Stimulated activated CD8-positive, alpha-beta memory T cell treated with anti-CD3 and anti-CD28 coated beads, Interleukin-4, amount 100 ng/mL, for 1 hour (primary cell): Measurements from ENCODE around the gene DYNC1I1.

Experiments used
- DNase-seq, 2 donors: peaks; one replicate each; pipeline ENCODE4 v3.0.0-alpha.2; 2020; ENCODE audit warnings: low read depth in 2 of 2, low spot score in 1 of 2

DYNC1I1 gene

GRCh38 chr7:96016056-96016586 lies 243.8 kb downstream of the DYNC1I1 start:
- no peak for DNase-seq

- DNase-seq, result no peak
Observed at GRCh38 chr7:96016735-96017134, 244.4 kb downstream of the DYNC1I1 start.

- DNase-seq, result no peak
Observed at GRCh38 chr7:96017877-96018276, 245.5 kb downstream of the DYNC1I1 start.

- no peak for DNase-seq
Observed at GRCh38 chr7:96021568-96021967, 249.2 kb downstream of the DYNC1I1 start.

- DNase-seq, result no peak
Observed at GRCh38 chr7:96023387-96023786, 251.0 kb downstream of the DYNC1I1 start.

- DNase-seq, result no peak
Observed at GRCh38 chr7:96026010-96026409, 253.7 kb downstream of the DYNC1I1 start.

- no peak for DNase-seq
Observed at GRCh38 chr7:96026611-96027010, 254.3 kb downstream of the DYNC1I1 start.

GRCh38 chr7:96028729-96029128 lies 256.4 kb downstream of the DYNC1I1 start:
- no peak for DNase-seq

- DNase-seq, result no peak
Observed at GRCh38 chr7:96033009-96033598, 260.8 kb downstream of the DYNC1I1 start.

GRCh38 chr7:96034940-96035727 lies 262.8 kb downstream of the DYNC1I1 start:
- DNase-seq, result no peak

- no peak for DNase-seq
Observed at GRCh38 chr7:96040250-96040772, 268.0 kb downstream of the DYNC1I1 start.

GRCh38 chr7:96041171-96041570 lies 268.8 kb downstream of the DYNC1I1 start:
- DNase-seq, result no peak

- DNase-seq, result no peak
Observed at GRCh38 chr7:96045181-96045580, 272.8 kb downstream of the DYNC1I1 start.

GRCh38 chr7:96045919-96046318 lies 273.6 kb downstream of the DYNC1I1 start:
- no peak for DNase-seq

- DNase-seq, result no peak
Observed at GRCh38 chr7:96052289-96052688, 279.9 kb downstream of the DYNC1I1 start.

- DNase-seq, result no peak
Observed at GRCh38 chr7:96052860-96053470, 280.6 kb downstream of the DYNC1I1 start.

- DNase-seq, result no peak
Observed at GRCh38 chr7:96055717-96056116, 283.4 kb downstream of the DYNC1I1 start.

GRCh38 chr7:96059075-96059474 lies 286.7 kb downstream of the DYNC1I1 start:
- no peak for DNase-seq

GRCh38 chr7:96061009-96061408 lies 288.7 kb downstream of the DYNC1I1 start:
- DNase-seq, result no peak

GRCh38 chr7:96061844-96062243 lies 289.5 kb downstream of the DYNC1I1 start:
- DNase-seq, result no peak

- no peak for DNase-seq
Observed at GRCh38 chr7:96067321-96067720, 295.0 kb downstream of the DYNC1I1 start.

GRCh38 chr7:96069401-96069800 lies 297.0 kb downstream of the DYNC1I1 start:
- DNase-seq, result no peak
